Activated CD4-positive, alpha-beta T cell treated with anti-CD3 and anti-CD28 coated beads, Interleukin-2, amount 50 U/mL, for 24 hours (primary cell): Measurements from ENCODE around the gene ALPI.
"Not testable (repeated sequence)": the region's sequence is repeated elsewhere in the genome, so short reads cannot be mapped to it uniquely, and the experiment has no call there.

Experiments used
- DNase-seq, 2 donors: peaks; one replicate each; pipeline ENCODE4 v3.0.0-alpha.2; 2020; ENCODE audit warnings: low read depth in 1 of 2, low spot score in 1 of 2

Gene ALPI

DNA sequence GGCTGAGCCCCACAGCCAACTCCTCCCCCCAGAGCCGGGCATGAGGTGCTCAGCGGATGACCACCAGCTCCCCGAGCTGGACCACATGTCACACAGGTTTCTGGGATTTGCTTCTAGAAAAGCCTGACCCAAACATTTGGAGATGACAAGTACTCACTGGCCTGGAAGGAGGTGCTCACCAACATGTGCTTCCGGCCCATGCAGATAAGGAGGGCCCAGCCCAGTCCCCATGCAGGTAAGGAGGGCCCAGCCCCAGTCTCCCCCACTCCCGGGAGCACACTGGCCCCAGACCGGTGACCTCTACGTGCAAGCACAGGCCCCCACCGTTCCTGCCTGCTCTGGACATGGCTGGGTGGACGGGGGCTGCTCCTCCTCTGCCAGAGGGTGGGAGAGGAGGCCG is 14.0 kb upstream of the ALPI start:
- DNase-seq = not testable (repeated sequence)

DNA sequence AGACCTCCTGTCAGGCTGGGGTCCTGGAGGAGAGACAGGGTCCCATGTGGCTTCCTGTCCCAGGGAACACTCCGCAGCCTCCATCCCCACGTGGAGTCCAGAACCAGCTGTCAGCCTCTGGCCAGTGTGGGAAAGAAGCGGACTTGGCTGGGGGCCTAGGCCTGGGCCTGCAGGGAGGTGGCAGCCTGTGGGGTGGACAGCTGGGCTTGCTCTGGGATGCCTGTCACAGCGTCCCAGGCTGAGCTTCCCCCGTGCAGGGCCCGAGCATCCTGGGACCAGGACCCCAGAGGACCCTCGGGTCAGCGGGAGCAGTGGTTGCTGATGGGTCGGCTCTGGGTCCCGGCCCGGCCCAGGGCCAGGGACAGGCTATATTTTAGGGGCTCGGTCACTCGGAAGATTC is 13.5 kb upstream of the ALPI start:
- DNase-seq = not testable (repeated sequence)

DNA sequence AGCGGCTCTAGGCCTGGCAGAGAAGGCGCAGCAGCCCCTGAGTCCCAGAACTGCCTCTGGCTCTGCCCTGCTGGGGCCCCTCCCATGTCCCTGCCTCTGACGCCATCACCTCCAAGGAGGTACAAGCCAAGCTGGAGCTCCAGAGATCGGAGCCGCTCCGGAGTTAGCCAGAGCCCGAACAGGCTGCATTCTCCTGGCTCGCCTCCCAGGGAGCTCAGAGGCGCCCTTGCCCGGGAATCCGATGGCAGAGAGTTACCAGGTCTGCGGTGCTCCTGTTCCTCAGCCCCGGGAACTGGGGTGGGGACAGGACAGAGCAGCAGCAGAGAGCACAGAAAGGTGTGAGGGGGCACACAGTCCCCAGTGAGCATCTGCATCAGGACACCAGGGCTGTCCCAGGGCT is 12.9 kb upstream of the ALPI start:
- DNase-seq = not testable (repeated sequence)

DNA sequence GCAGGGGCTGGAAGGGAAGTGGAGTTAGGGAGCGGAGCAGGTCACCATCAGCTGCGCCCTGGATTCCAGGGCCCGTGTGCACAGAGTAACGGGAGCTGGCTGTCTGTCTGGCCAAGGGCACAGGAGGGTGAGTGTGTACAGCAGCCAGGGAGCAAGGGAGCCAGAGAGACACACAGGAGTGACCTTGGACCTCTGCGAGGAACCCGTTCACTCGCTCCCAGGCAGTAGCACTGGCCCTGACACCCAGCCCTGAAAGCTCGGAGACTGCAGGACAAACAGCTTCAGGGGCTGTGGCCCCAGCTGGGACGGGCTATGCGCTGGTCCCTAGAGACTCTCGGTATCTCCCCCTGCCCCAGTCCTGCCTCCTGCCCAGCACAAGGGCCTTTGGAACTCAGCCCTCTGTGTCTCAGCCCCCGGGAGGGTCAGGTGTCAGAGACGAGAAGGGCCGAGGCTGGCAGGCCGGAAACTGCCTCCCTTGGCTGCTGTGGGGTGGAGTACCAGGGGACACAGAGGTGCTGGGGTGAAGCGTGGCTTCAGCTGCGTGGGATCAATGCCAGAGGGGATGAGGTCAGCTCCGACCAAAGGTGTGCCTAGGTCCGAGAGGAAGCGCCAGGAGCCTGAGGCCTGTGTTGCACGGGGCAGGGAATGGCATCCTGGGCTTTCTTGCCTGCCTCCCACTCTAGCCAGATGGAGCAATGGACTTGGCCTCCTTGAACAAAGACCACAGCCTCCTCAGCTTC is 12.1 kb upstream of the ALPI start:
- DNase-seq = not testable (repeated sequence)

DNA sequence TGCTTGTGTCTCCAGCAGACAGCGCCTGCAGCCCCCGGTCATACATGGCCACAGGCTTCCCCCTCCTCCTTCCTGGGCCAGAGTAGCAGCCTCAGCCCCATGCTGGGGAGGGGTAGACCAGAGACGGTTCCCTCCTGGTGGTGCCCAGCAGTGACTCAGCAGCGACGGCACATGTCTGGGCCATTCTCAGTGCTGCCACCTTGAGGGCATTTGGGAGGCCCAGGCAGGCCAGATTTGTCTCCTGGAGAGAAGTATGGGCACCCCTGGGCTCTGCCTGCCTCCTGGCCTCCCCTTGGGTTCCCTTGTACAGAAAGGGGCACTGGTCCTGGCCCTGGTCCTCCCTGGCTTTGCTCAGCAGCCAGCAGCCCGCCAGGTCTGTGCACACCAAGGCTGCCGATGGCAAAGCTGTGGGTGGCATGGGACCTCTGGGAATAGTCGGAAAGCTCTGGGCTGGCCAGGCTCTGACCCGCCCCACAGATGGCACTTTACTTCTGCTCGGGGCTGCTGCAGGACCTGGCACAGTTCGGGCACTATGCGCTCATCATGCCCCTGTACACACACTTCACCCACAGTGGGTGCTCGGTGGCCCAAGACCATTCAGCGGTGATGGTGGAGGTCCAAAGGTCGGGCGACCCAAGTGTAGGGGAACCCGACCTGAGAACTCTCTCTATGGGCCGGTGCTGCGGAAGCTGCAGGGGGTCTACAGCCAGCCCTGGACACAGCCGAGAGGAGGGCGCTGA is 11.4 kb upstream of the ALPI start:
- peak; percentile 48 to 65 for DNase-seq

DNA sequence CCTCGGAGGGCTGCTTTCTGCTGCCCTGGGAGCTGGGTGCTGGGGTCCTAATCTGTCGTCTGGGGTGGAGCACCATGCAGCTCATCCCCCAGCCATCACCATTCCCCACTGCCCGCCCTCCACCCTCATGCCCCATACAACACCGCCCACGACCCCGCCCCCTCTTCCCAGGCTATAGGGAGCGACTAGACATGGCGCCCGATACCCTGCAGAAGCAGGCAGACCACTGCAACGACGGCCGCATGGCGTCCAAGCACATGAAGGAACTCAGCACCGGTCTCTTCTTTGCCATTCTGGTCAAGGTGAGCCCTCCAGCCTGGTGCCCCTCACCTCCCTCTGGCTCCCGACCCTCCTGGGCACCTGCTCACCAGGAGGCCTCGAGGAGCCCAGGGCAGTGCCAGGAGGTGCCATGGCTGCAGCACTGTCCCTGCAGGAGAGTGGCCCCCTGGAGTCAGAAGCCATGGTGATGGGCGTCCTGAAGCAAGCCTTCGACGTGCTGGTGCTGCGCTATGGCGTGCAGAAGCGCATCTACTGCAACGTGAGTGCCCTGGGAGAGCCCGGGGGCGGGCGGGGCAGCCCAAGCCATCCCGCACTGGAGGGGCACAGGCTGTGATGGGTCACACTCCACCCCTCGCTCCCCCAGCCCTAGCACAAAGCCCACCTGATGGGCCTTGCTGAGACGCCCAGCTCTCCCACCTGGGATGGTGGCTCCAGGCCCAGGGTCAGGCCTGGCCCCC is 10.6 kb upstream of the ALPI start:
- DNase-seq = not testable (repeated sequence)

DNA sequence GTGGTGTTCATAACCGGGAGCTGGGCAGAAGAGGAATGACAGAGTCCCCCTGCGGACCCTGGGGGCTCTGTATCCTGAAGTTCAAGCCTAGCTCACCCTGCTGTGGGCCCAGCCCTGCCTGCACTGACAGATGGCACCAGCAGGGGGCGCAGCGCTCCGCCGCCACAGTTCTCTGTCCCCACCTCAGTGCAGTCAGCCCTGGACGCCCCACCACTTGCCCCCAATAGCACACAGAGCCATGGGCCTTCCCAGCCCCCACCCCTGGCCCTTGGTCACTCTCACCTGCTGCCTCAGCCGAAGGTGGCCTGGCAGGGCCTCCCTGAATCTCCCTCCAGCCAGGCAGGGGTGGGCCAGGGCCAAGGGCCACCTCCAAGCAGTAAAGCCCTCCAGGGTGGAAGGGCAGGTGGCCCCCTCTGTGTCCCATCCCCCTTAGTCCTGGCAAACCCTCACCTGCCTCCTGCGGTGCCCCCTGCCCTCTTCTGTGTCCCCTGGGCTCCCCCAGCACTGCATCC is 9.6 kb upstream of the ALPI start:
- DNase-seq = not testable (repeated sequence)

DNA sequence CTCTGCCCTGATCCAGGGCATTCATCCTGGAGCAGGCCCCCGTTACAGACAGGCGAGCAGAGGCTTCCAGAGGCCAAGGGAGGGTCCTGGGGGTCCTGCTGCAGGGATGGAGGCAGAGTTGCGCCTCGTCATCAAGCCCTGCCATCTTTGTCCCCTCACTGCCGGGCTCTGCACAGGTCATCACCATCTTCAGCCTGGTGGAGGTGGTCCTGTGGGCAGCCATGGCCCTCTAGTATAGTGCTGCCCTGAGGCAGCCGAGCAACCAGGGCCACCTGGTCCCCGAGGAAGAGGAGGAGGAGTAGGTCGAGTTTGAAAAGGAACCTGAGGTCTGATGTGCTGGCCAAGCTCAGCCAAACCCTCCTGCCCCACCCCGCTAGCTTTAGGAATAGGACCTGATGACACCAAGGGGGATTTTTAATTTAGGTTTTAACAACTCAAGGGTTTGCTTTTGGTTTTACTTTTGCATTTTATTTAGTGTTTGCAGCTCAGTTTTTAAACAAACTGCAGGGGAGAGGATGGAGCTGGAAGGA is 8.8 kb upstream of the ALPI start:
- DNase-seq = no peak

DNA sequence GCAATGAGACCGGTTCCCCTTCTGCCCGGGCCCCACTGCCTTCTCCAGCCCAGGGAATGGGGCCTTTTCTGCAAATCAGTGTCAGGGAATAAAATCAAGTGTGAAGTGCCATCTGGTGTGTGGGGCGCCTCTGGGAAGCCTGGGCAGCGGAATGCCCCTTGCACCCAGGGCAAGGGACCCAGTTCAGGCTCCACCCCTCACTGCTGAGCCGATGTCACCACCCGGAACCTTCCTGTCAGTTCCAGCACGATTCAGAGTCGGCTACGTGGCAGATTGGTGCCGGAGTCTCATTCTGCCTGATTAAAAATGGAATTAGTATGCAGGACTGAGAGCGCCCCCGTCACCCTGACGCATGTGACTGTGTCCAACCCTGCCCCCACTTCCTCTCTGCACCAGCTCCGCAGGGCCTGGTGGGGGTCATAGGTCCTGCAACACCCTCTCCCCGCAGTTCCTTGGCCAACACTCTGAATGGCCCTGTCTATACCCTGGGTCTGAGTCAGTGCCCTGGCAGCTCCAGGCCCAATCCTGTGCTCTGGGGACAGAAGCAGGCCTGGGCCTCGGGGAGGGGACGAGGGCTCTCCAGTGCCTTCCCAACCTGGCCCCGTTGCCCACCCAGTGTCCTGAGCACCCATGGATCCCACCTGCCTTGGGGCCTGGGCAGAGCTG is 8.2 kb upstream of the ALPI start:
- no peak for DNase-seq

DNA sequence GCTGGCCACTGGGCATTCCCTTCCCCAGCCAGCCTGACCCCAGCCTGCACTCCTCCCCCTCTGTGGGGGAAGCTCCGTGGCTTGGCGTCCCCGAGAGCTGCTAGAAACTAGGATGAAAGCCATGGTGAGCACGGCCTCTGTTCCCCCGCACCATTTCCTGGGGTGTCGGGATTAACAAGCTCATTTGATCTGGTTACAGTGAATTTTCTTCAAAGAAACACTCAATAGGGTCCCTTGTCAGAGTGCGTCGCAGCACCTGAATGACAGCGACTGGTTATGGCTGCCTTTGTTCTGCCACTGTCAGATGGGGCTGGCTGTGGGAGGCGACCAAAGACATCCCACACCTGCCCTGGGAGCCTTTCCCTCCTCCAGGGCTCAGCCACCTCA is 7.7 kb upstream of the ALPI start:
- no peak for DNase-seq

DNA sequence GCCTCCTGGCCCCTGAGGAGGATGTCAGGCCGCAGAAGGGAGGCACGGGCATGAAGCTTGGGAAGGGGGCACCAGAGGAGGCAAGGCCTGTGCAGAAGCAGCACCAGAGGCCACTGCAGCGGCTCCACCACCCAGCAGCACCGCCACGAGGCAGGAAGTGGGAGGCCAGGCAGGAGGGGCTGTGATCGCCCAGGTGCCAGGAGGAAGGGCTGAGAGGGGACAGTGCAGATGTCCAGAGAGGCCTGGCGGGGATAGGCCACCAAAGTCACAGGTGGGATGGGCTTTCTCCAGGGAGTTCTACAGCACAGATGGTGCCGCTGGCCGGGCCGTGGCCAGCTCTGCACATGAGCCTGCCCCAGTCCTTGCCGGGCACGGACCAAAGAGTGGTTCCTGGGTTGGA is 6.0 kb upstream of the ALPI start:
- no peak for DNase-seq

DNA sequence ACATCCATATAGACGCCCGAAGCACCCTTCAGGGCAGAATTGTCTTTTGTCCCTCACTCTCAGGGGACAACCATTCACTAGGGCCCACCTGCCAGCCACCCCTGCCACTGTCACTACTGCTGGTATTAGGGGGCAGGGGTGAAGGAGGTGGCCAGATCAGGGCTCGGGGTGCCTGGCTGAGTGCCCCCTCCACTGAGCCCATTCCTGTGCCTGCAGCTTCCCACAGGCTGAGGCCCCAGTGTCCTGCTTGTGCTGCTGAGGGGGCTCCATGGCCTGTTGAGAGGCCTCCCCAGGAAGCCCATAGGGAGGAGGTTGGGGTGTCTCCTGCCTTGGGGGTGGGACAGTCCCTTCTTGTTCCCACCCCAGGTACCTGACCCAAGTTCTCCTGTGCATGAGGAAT is 4.3 kb upstream of the ALPI start:
- DNase-seq = not testable (repeated sequence)

DNA sequence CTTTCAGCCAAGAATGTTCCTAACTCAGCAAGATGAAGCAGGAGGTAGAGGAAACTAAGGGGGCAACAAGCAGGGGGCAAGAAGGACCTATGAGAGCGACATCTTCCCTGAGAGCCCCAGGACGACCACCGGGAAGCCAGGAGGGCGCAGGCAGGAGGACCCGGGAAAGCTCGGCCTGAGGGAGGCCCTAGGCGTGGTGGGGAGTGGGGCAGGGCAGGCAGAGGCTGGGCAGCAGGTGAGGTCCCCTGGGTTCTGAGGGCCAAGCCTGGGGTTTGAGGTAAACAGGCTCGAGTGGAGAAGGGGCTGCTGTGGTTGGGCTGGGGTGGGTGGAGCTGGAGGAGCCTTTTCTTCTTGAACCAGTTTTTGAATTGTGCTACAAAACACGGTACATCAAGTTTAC is 1.3 kb upstream of the ALPI start:
- no peak for DNase-seq

DNA sequence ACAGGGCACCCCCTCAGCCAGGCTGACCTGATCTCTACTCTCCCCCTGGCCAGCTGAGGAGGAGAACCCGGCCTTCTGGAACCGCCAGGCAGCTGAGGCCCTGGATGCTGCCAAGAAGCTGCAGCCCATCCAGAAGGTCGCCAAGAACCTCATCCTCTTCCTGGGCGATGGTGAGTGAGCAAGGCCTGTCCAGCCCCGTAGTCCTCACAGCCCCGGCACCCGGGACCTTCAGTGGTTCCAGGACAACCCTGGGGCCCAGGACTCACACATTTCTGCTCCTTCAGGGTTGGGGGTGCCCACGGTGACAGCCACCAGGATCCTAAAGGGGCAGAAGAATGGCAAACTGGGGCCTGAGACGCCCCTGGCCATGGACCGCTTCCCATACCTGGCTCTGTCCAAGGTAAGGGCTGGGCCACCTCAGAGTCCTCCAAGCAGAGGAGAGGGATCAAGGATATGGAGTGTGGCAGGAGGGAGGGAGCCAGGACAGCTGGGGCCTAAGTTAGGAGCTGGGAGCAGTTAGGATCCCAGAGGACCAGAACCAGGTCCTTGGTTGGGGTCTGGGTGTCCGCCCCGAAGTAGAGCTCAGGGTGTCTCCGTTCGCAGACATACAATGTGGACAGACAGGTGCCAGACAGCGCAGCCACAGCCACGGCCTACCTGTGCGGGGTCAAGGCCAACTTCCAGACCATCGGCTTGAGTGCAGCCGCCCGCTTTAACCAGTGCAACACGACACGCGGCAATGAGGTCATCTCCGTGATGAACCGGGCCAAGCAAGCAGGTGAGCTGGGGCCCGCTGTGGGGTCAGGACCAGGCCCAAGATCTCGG is 555 bp downstream of the ALPI start:
- DNase-seq = no peak

DNA sequence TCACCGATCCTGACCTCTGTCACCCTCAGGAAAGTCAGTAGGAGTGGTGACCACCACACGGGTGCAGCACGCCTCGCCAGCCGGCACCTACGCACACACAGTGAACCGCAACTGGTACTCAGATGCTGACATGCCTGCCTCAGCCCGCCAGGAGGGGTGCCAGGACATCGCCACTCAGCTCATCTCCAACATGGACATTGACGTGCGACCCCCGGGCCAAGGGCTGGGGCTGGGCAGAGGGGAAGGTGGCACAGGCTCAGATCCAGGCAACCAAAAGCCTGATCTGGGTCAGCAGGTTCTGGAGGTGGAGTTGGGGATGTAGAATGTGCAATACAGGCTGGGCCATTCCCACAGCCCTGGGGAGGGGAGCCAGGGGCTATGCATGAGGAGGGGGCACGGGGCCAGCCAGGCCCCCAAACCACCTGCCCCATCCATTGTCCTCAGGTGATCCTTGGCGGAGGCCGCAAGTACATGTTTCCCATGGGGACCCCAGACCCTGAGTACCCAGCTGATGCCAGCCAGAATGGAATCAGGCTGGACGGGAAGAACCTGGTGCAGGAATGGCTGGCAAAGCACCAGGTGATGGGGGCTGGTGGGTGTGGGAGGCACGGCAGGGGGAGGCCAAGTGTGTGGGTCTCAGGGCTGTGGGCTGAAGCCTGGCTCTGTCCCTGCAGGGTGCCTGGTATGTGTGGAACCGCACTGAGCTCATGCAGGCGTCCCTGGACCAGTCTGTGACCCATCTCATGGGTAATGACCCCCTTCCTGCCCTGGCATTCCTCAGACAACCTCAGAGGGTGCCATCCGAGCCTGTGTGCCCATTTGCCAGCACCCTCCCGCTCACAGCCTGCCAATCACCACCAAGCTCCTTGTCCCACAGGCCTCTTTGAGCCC is 1.4 kb downstream of the ALPI start:
- DNase-seq = no peak

DNA sequence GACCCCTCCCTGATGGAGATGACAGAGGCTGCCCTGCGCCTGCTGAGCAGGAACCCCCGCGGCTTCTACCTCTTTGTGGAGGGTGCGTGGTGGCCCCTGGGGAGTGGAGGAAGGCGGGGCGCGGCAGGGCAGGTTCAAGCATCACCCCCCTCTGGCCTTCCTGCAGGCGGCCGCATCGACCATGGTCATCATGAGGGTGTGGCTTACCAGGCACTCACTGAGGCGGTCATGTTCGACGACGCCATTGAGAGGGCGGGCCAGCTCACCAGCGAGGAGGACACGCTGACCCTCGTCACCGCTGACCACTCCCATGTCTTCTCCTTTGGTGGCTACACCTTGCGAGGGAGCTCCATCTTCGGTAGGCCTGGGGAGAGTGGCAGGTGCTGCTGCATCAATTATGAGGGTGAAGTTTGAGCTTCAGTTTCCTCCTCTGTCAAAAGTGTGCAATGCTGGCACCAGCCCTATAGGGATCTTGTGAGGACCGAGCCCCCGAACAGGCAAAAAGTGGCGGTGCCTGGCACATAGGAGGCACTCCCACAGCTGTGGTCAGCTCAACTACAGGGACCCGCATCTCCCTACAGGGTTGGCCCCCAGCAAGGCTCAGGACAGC is 2.2 kb downstream of the ALPI start:
- no peak for DNase-seq

DNA sequence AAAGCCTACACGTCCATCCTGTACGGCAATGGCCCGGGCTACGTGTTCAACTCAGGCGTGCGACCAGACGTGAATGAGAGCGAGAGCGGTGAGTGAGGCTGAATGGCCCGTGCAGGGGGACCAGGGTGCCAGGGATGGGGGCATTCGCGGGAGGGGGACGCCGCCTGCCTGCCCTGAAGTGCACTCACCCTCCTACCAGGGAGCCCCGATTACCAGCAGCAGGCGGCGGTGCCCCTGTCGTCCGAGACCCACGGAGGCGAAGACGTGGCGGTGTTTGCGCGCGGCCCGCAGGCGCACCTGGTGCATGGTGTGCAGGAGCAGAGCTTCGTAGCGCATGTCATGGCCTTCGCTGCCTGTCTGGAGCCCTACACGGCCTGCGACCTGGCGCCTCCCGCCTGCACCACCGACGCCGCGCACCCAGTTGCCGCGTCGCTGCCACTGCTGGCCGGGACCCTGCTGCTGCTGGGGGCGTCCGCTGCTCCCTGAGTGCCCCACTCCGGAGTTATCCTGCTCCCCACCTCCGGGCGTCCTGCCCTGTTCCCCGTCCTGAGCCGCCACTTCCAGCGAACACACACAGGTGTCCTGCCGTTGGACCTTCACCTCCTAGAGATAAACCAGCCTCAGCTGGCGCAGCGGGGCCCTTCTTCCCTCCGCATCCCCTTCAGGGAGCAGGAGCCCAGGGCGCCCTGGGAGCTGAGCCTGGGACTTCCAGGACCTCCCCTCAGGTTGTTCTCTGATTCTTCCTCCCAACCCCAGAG is 2.9 kb downstream of the ALPI start:
- DNase-seq = no peak

DNA sequence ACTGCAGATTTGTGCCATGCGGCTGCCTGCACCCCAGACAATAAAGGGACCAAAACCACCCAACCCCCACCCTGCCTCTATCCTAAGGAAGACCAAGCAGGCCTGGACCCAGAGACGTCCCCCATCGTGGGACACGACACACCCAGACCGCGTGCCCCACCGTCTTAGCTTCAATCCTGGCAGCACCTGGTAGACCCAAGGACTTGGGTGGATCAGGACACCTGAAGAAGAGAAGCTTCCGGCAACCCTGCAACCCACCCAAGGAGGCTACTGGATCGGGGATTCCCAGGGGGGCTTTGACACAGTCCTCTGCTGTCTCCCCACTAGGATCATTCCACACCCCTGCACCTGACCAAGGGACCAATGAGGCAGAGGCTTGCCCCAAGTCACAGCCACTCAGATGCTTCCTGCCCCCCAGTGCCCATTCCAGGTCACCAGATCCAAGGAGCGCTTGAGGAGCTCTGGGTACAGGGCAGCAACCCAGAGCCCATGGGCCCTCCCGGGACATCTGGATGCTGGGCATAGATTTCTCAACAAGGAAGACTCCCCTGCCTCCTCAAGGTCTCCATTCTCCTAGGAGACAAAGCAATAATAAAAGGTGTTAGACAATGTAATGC is 3.6 kb downstream of the ALPI start:
- no peak for DNase-seq
